Tibial nerve (tissue), 4 donors: Measurements from ENCODE around the gene SYT1. TPM values are rescaled to one million over a fixed set of nuclear protein-coding genes. Genes with fewer than 3 reads are reported as not detected.

Experiments
- DNase-seq, 2 donors: peaks; one replicate each; pipeline ENCODE4 v3.0.0-alpha.2; 2019; ENCODE audit warnings: low spot score in 2 of 2
- H3K27ac ChIP-seq, 4 donors: fragments of 200-600 bp; sonication (generic) in 3 of 4; one replicate each; pipeline ENCODE4 v1.5.1; 2017 to 2019; ENCODE audit warnings: mild to moderate bottlenecking in 1 of 4
- H3K27me3 ChIP-seq, 2 donors: fragments of 200-600 bp; sonication (generic) in 1 of 2; one replicate each; pipeline versions ENCODE4 v1.5.1 to v1.6.0; 2017 to 2019
- H3K36me3 ChIP-seq, 3 donors: fragments of 200-600 bp; sonication (generic); one replicate each; pipeline ENCODE4 v1.5.1; 2018 to 2019
- H3K4me1 ChIP-seq, 4 donors: fragments of 200-600 bp; sonication (generic) in 3 of 4; one replicate each; pipeline ENCODE4 v1.5.1; 2017 to 2019
- H3K4me3 ChIP-seq, 4 donors: fragments of 200-600 bp; sonication (generic) in 3 of 4; one replicate each; pipeline ENCODE4 v1.5.1; 2017 to 2019; ENCODE audit warnings: mild to moderate bottlenecking in 1 of 4, moderate library complexity in 1 of 4
- H3K9me3 ChIP-seq, 4 donors: fragments of 200-600 bp; sonication (generic) in 3 of 4; one replicate each; pipeline ENCODE4 v1.5.1; 2017 to 2019
- CTCF ChIP-seq, 5 experiments: fragments of 200-600 bp in 3 of 5; fragments of 450-650 bp in 2 of 5; sonication (generic) in 3 of 5; IDR thresholded peaks; one replicate each; pipeline ENCODE4 v1.5.1; 2016 to 2019; ENCODE audit warnings: antibody characterized with exemption in 5 of 5, mild to moderate bottlenecking in 3 of 5, moderate library complexity in 2 of 5
- EP300 ChIP-seq, 2 donors: sonication (generic); formaldehyde crosslinking; IDR thresholded peaks; one replicate each; pipeline ENCODE4 v1.6.1; 2017; ENCODE audit warnings: antibody characterized with exemption in 2 of 2, mild to moderate bottlenecking in 1 of 2
- POLR2A ChIP-seq, 2 donors: fragments of 450-650 bp; IDR thresholded peaks; one replicate each; pipeline ENCODE4 v1.6.1; 2017; ENCODE audit warnings: antibody characterized with exemption in 2 of 2, mild to moderate bottlenecking in 2 of 2, moderate library complexity in 2 of 2
- WGBS, 2 donors: methylation state at CpG; one replicate each; pipeline ENCODE4 v1.1.5; 2018; 5-methylcytosine and 5-hydroxymethylcytosine counted together
- total RNA-seq, 4 donors: library from RNA; depleted of rRNA; stranded (reverse); fragments of >200 nt; gene quantifications; one replicate each; pipeline ENCODE4 v1.1.0, GENCODE V29; 2016

The SYT1 gene
- total RNA-seq, 4 donors from 2014 or later, result 1.8 to 10.3 (median 4.7) TPM

GRCh38 chr12:79063258-79063657, 198.7 kb downstream of the SYT1 start:
- H3K4me1 ChIP-seq, result no peaks in the 10 kb centered on the region
- H3K9me3 ChIP-seq, result no peaks in the 10 kb centered on the region
- TF ChIP-seq POLR2A (IDR thresholded peaks at IDR 0.05), result no peak
- no peak for TF ChIP-seq CTCF (IDR thresholded peaks at IDR 0.05)
- TF ChIP-seq EP300 (IDR thresholded peaks at IDR 0.05), result no peak
- H3K36me3 ChIP-seq, result no peaks in the 10 kb centered on the region
- H3K4me3 ChIP-seq, result no peak overlapping the region
- no peak overlapping the region for H3K27ac ChIP-seq
- H3K27me3 ChIP-seq, result no peaks in the 10 kb centered on the region
- DNase-seq, result no peak
- WGBS, 2 donors, result 18 to 21% methylated on average over 1 of the region's 1 CpG

GRCh38 chr12:79067977-79068376, 203.4 kb downstream of the SYT1 start:
- Histone ChIP-seq H3K27me3 (no peaks in the 10 kb centered on the region), H3K27ac (no peak overlapping the region), H3K36me3 (no peaks in the 10 kb centered on the region), H3K9me3 (no peaks in the 10 kb centered on the region), H3K4me3 (no peak overlapping the region), H3K4me1 (no peaks in the 10 kb centered on the region)
- DNase-seq, result no peak
- TF ChIP-seq CTCF (IDR thresholded peaks at IDR 0.05) (no peak), POLR2A (IDR thresholded peaks at IDR 0.05) (no peak), EP300 (IDR thresholded peaks at IDR 0.05) (no peak)

- Histone ChIP-seq H3K4me3 (no peak overlapping the region), H3K4me1 (no peaks in the 10 kb centered on the region), H3K36me3 (no peaks in the 10 kb centered on the region), H3K9me3 (no peaks in the 10 kb centered on the region), H3K27ac (no peak overlapping the region), H3K27me3 (no peaks in the 10 kb centered on the region)
- no peak for TF ChIP-seq CTCF (IDR thresholded peaks at IDR 0.05)
- no peak for TF ChIP-seq EP300 (IDR thresholded peaks at IDR 0.05)
- no peak for TF ChIP-seq POLR2A (IDR thresholded peaks at IDR 0.05)
- no peak for DNase-seq
Observed at GRCh38 chr12:79069009-79069408, 204.4 kb downstream of the SYT1 start.

- DNase-seq, result no peak
- Histone ChIP-seq H3K4me1 (no peaks in the 10 kb centered on the region), H3K9me3 (no peaks in the 10 kb centered on the region), H3K27me3 (no peaks in the 10 kb centered on the region), H3K27ac (no peak overlapping the region), H3K4me3 (no peak overlapping the region), H3K36me3 (no peaks in the 10 kb centered on the region)
- TF ChIP-seq EP300 (IDR thresholded peaks at IDR 0.05) (no peak), POLR2A (IDR thresholded peaks at IDR 0.05) (no peak)
- 93 to 97% methylated on average over 1 of the region's 1 CpG for WGBS, 2 donors
Observed at GRCh38 chr12:79071498-79071897, 206.9 kb downstream of the SYT1 start.

GRCh38 chr12:79073506-79073905, 208.9 kb downstream of the SYT1 start:
- no peaks in the 10 kb centered on the region for H3K27me3 ChIP-seq

More at GRCh38 chr12:79073506-79073905, 208.9 kb downstream of the SYT1 start:
- no peaks in the 10 kb centered on the region for H3K9me3 ChIP-seq
- no peak overlapping the region for H3K27ac ChIP-seq
- WGBS, 2 donors, result 92 to 97% methylated on average over 2 of the region's 2 CpGs
- no peaks in the 10 kb centered on the region for H3K36me3 ChIP-seq
- TF ChIP-seq POLR2A (IDR thresholded peaks at IDR 0.05) (no peak), EP300 (IDR thresholded peaks at IDR 0.05) (no peak), CTCF (IDR thresholded peaks at IDR 0.05) (no peak)
- no peak overlapping the region for H3K4me3 ChIP-seq
- H3K4me1 ChIP-seq, result no peaks in the 10 kb centered on the region
- no peak for DNase-seq
